GM21576 (cell line): ENCODE measurements around the gene PPP2R3A.
"Not testable (repeated sequence)": the region's sequence is repeated elsewhere in the genome, so short reads cannot be mapped to it uniquely, and the experiment has no call there.

Experiments used
- ATAC-seq: cut with Tn5 transposase; IDR thresholded peaks from one replicate; pipeline ENCODE4 v1.9.1; 2021; ENCODE audit warnings: mild to moderate bottlenecking, moderate library complexity; ENCODE audit not compliant: unreplicated experiment

The PPP2R3A gene

DNA sequence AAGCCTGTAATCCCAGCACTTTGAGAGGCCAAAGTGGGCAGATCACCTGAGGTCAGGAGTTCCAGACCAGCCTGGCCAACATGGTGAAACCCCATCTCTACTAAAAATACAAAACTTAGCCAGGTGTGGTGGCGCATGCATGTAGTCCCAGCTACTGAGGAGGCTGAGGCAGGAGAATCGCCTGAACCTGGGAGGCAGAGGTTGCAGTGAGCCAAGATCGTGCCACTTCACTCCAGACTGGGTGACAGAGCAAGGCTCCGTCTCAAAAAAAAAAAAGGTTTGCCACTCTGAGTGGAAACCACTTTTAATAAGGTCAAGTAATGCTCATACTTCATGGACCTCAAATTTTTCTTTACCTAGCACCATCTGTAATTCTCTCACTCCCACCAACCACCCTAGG is 178.9 kb downstream of the PPP2R3A start:
- not testable (repeated sequence) for ATAC-seq

DNA sequence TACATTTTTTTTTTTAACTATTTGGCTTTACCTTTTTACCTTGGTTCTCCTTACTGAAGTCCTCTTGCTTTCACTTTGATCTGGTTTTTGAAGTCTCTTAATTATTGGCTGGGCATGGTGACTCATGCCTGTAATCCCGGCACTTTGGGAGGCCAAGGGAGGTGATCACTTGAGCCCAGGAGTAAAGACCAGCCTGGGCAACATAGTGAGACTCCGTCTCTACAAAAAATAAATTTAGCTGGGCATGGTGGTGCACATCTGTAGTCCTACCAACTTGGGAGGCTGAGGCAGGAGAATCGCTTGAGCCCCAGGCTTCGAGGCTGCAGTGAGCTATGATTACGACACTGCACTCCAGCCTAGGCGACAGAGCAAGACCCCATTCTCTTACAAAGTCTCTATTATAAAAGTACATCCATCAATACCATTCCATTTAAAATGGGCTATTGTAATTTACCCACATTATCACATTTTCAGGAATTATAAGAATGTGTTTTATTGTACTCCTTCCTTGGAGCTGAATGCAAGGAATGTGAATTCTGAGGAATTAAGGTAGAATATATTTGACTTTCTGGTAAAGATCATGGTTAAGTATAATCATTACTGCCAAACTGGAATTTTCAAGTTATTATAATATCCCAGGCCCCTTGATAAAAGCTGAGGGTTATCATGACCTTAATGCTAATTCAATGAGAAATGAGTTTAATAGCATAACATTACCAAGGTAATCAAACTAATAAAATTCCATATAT is 181.6 kb downstream of the PPP2R3A start:
- ATAC-seq = no peak

DNA sequence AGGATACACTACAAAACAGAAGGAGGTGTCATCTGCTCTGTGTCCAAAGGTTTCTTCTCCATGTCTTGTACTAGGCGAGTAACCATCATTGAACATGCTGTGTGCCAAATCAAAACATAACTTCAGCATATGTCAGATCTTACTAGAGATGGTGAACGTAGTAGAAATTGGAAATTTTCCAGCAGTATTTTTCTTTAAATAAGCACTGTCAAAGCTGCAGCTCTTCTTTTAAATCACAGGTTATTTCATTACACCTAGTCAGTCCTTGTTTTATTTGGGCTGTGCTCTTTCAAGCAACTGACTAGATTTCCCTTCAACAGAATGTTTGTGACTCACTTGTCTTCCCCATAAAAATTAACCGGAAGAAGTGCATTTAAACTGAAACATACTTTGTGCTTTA is 184.1 kb downstream of the PPP2R3A start:
- ATAC-seq = no peak

DNA sequence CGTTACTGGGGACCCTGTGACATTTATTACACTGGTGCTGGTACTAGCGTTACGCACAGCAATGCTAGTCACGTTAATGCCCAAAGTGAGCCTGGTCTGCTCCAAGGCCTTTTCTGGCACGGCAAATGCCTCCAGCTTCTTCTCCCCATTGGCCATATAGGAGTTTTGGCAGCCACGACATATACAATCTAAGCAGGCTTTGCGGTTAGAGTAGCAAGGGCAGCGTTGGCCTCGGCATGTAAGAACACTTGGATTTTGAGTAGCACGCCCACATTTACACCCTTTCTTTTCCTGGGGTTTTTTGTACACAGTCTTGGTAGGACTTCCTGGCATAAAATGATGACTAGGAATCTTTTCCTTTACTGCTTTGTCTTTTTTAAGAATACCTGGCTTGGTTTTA is 185.7 kb downstream of the PPP2R3A start:
- ATAC-seq = no peak

DNA sequence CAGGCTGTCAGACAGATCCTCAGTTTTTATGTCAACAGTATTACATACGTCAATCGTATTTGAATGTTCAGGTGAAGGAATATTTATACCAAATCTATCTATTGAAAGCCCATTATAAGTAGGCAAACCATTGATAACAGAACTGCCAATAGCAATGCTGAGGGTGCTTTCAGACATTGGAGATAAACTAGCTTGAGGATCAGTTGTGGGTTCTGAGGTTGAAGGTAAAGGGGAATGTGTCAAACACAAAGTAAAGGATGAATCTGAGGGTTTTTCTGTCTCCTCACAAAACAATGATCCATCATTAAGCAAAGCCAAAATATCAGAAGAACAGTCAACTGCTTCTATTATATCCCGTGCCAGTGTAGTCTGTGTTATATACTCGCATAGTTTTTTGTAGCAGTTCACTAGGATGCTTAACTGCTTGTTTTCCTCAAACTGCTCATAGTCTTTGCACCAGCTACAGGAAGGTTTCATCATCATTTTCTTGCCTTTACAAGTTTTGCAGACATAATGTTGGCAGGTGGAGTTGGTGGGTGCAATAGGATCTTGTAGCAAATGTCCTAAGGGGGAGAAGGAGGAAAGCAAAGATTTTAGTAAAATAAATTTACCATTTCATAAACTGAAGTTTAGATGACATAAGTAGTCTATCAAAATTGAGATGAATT is 186.8 kb downstream of the PPP2R3A start:
- ATAC-seq = no peak

DNA sequence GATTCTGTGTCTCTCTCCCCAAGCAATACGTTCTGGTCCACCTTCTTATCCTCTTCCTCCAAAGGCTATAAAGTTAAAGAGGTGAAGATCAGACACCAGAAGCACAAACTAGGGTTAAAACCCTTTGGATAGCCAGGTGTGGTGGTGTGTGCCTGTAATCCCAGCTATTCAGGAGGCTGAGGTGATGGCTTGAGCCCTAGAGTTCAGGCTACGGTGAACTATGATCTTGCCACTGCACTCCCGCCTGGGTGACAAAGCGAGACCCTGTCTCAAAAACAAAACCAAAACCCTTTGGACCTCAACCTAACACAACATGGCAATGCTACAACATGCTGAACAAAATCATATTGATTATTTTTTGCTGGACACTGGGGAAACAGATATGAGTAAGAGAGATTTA is 187.4 kb downstream of the PPP2R3A start:
- ATAC-seq = no peak

DNA sequence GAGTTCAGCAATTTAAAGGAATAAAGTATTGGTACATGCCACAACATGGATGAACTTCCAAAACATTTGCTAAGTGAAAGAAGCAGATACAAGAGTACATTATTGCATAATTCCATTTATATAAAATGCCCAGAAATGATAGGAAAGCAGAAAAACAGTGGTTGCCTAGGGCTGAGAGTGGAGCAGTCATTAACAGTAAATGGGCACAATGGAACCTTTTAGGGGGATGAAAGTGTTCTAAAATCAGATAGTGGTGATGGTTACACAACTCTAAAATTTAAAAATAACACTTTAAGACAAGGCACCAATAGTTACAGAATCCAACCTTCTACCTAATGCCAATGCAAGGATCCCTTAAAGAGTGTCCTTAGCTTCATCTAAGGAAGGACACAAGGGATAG is 196.0 kb downstream of the PPP2R3A start:
- ATAC-seq = no peak

DNA sequence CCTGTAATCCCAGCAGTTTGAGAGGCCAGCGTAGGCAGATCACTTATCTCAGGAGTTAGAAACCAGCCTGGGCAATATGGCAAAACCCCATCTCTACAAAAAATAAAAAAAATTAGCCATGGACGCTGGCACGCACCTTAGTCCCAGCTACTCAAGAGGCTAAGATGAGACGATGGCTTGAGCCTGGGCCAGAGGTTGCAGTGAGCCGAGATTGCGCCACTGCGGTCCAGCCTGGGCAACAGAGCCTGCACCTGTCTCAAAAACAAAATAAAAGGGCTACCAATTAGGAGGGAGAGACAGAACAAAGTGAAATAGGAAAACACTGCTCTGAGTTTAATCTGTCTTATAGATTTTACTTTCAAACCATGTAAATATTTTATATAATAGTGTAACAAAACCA is 196.8 kb downstream of the PPP2R3A start:
- no peak for ATAC-seq

DNA sequence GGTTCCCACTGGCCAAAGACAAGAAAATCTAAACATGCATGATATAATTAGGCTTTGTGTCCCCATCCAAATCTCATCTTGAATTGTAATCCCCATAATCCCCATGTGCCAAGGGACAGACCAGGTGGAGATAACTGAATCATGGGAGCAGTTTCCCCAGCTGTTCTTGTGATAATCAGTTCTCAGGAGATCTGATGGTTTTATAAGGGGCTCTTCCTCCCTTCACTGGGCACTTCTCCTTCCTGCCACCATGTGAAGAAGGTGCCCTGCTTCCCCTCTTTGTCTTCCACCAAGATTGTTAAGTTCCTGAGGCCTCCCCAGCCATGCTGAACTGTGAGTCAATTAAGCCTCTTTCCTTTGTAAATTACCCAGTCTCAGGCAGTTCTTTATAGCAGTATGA is 198.1 kb downstream of the PPP2R3A start:
- not testable (repeated sequence) for ATAC-seq

DNA sequence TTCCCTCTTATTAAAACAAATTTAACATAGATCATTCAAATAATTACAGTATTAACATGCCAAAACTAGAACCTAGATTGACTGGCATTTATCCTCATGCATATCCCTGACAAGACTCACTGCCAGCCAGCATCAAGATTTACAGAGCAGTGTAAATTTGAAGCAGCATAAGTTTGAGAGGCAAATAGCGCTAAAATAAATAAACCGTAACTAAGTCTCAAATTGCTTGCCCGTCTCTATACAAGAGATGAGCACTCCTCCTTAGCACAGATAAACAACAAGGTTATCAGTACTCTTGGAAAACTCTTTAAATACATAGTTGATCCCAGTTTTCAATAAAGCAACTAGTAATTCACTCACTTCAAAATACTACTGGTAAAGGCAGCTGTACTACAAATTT is 201.0 kb downstream of the PPP2R3A start:
- no peak for ATAC-seq

DNA sequence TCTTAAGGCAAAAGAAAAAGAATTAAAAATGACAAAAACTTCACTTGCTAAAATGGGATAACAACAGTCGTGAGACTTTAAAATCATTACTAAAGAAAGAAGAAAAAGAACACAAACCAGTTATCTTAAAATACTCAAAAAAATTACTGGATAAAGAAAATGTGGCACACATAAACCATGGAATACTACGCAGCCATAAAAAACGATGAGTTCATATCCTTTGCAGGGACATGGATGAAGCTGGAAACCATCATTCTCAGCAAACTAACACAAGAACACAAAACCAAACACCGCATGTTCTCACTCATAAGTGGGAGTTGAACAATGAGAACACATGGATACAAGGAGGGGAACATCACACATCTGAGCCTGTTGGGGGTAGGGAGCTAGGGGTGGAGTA is 202.7 kb downstream of the PPP2R3A start:
- ATAC-seq = not testable (repeated sequence)

DNA sequence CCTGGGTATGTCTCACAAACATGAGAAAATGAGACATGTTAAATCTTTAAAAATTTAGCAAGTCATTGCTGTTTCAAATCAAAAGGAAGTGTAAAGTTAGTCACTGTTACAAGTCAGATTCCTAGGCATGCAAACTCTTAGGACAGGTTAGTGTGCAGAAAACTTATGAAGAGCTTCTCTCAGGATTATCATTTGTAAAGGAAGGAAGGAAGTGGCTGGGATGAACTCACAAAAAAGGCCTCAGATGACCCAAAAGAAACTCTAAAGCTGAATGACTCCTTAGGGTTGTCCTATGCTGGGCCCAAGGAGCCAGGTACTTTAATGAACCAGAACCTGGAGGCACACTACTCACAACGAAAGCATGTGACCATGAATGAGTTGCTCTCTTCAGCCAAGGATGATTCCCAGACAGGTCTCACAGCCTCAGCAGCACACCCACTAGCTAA is 205.6 kb downstream of the PPP2R3A start:
- ATAC-seq = no peak

DNA sequence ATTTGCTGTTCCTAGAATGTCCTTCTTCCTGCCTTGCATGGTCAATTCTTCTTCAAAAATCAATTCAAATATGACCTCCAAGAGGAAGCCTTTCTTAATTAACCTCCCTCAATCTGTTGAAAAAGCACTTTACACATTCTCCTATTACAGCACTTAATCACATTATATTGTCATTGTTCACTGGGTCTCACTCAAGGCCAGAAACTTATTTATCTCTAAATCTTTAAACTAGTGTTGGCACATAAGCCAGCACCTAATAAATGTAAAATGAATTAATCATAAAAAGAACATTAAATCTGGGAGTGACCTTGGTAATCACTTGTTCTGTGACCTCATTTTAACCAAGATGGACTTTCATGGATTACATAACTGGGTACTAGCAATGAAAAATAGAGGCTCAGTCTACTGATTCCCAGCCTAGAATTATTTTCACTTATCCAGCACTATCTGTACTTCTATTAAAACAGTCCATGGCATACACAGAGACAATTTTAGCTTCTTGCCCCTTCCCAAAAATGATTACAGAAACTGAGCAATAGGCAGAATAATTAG is 208.5 kb downstream of the PPP2R3A start:
- ATAC-seq = no peak

DNA sequence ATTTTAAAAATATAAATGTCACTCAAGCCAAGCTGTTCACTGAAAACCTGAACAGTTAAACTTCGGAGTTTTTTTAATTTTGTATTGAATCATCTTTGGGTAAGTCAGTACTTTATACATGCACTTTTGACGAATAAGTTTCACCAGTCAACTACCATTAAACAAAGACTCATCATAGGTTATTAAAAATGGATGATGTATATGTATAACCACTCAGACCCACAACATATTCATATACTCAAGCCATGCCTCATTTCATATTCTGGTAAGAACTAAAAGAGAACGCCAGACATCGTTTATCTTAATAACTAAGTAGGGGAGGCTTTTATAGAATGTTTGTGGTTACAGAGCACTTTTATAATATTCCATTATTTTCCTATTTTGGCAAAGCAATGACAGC is 212.3 kb downstream of the PPP2R3A start:
- no peak for ATAC-seq

DNA sequence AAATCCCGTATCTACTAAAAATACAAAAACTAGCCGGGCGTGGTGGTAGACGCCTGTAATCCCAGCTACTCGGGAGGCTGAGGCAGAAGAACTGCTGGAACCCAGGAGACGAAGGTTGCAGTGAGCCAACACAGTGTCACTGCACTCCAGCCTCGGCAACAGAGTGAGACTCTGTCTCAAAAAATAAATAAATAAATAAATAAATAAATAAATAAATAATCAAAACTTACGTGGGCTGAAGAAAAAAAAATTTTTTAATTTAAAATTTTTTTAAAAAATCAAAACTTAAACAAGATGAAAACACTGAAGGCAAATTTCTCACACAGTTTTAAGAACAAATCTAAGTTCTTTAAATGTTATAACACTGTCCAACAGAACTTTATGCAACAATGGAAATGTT is 216.2 kb downstream of the PPP2R3A start:
- no peak for ATAC-seq

DNA sequence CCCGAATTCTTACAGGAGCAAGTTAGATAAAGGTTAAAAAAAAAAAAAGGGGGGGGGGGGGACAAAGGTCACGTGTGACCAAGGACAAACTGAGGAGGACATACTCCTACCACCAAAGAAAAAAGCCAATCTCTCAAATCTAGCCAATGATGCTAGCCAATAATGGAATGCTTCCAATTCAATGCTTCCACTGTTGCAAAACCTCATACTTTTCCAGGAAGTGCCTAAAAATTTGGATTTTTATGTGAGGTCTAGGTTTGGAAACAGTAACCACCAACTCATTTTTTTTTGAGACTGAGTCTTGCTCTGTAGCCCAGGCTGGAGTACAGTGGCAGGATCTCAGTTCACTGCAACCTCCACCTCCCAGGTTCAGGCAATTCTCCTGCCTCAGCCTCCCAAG is 219.2 kb downstream of the PPP2R3A start:
- no peak for ATAC-seq

DNA sequence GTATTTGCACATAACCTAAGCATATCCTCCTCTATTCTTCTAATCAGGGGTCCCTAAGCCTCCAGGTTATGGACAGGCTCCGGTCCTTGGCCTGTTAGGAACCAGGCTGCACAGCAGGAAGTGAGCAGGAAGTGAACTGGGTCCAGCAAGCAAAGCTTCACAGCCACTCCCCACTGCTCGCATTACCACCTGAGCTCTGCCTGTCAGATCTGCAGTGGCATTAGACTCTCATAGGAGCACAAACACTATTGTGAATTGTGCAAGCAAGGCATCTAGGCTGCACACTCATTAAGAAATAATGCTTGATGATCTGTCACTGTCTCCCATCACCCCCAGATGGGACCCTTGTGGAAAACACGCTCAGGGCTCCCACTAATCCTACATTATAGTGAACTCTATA is 220.8 kb downstream of the PPP2R3A start:
- ATAC-seq = peak; percentile 41

DNA sequence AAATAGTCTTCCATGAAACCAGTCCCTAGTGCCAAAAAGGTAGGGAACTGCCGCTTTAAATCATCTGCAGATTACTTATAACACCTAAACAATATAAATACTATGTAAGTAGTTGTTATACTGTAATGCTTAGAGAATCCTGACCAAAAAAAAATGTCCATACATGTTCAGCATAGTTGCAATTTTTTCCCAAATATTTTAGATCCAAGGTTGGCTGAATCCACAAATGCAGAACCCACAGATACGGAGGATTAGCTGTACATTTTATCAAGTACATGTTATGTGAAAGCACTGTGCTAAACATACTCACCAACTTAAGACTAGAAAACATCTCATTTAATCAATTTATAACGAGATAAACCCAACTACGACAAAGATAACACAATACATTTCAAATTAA is 221.3 kb downstream of the PPP2R3A start:
- no peak for ATAC-seq

DNA sequence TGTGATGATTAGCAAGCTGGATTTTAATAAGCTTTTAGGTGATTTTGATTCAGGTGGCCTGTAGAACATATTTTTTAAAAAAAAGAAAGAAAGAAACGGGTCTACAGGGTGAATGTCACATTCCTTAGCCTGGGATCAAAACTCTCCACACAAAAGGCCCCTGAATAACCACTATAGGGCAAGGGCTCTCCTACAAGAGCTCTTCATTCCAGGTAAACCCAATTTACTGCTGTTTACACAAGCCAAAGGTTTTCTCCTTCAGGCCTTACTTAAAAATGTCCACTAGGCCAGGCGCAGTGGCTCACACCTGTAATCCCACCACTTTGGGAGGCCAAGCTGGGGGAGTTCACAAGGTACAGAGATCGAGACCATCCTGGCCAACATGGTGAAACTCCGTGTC is 222.3 kb downstream of the PPP2R3A start:
- ATAC-seq = no peak

DNA sequence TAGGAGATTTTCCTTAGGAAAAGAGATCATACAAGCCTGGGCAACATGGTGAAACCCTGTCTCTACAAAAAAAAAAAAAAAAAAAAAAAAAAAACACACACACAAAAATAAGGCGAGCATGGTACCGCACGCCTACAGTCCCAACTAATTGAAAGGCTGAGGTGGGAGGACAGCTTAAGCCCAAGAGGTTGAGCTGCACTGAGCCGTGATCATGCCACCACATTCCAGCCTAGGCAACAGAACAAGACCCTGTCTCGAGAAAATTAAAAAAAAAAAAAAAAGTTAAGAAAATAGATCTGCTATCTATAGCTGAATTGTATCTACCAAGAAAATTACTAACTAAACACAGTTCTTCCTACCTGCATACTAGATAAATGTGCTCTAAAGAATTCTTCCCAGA is 223.5 kb downstream of the PPP2R3A start:
- ATAC-seq = no peak

DNA sequence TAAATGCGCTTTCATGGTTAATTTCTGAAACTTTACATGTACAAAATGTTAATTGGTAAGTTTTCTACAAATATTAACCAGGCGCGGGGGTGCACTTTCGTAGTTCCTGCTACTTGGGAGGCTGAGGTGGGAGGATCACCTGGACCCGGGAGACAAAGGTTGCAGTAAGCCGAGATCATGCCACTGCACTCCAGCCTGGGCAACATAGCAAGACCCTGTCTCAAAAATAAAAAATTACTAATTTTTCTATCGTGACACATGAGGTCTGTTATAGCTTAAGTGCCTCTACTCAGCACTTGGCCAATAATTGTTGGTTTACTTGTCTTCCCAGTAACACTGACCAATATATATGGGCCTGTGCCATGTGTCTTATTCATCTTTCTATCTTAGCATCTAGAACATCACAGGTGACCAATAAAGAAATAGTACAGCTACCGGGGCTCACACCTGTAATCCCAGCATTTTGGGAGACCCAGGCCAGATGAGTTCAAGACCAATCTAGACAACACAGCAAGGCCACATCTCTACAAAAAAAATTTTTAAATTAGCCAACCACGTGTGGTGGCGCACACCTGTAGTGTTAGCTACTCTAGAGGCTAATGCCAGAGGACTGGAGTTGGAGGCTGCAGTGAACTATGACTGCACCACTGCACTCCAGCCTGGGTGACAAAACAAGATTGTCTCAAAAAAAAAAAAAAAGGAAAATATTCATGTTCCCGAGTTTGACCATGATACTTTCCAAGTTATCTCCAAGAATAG is 224.5 kb downstream of the PPP2R3A start:
- no peak for ATAC-seq

DNA sequence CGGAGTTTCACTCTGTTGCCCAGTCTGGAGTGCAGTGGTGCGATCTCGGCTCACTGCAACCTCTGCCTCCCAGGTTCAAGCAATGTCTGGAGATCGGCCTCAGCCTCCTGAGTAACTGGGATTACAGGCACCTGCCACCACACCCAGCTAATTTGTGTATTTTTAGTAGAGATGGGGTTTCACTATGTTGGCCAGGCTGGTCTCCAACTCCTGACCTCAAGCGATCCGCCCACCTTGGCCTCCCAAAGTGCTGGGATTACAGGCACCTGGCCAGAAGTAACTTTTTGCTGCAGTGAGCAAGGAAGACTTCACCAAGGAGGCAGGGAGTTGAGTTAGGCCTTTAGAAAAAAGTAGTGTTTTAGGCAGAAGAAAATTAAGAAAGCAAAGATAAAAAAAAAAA is 226.7 kb downstream of the PPP2R3A start:
- ATAC-seq = not testable (repeated sequence)
